GM06990 (cell line): ENCODE data around the gene CNN1.

Source experiments
- DNase-seq: peaks from one replicate; pipeline ENCODE4 v3.0.0-alpha.2; 2011; ENCODE audit not compliant: insufficient read length; ENCODE audit errors: extremely low read depth
- H3K27me3 ChIP-seq: replicated peaks from 2 replicates; pipeline ENCODE4 v1.6.0; 2011; ENCODE audit warnings: low read length; ENCODE audit not compliant: control insufficient read depth, insufficient read depth
- H3K36me3 ChIP-seq: 2 replicates; pipeline ENCODE4 v1.5.1; 2011; ENCODE audit warnings: low read length; ENCODE audit not compliant: control insufficient read depth, insufficient read depth
- H3K4me3 ChIP-seq: replicated peaks from 2 replicates; pipeline ENCODE4 v1.5.1; 2011; ENCODE audit warnings: low read depth, mild to moderate bottlenecking, control low read depth, low read length
- CTCF ChIP-seq: IDR thresholded peaks from 2 replicates; pipeline ENCODE4 v1.5.1; 2011; ENCODE audit warnings: low read length, control low read depth, mild to moderate bottlenecking, inconsistent platforms; ENCODE audit not compliant: insufficient read depth, poor library complexity, severe bottlenecking

The CNN1 gene

GRCh38 chr19:11586331-11586730 lies 47.7 kb downstream of the CNN1 start:
- Histone ChIP-seq H3K4me3 (no peak overlapping the region), H3K27me3 (no peaks in the 10 kb centered on the region), H3K36me3 (no peaks in the 10 kb centered on the region)
- DNase-seq: no peak
- TF ChIP-seq CTCF: no peak

GRCh38 chr19:11587302-11587974 lies 48.8 kb downstream of the CNN1 start:
- Histone ChIP-seq H3K36me3 (no peaks in the 10 kb centered on the region), H3K4me3 (no peak overlapping the region), H3K27me3 (no peaks in the 10 kb centered on the region)
- TF ChIP-seq CTCF: peak; percentile 89
- peak; percentile 57 for DNase-seq

- H3K27me3 ChIP-seq: no peaks in the 10 kb centered on the region
- H3K36me3 ChIP-seq: no peaks in the 10 kb centered on the region
- no peak for DNase-seq
- H3K4me3 ChIP-seq: no peak overlapping the region
- TF ChIP-seq CTCF: no peak
These were observed 49.5 kb downstream of the CNN1 start for GRCh38 chr19:11587975-11588631.

GRCh38 chr19:11594084-11594483 lies 55.4 kb downstream of the CNN1 start:
- no peak for DNase-seq

GRCh38 chr19:11596156-11596555 lies 57.5 kb downstream of the CNN1 start:
- no peak for DNase-seq
- no peak for TF ChIP-seq CTCF

More at GRCh38 chr19:11594084-11594483, 55.4 kb downstream of the CNN1 start:
- H3K4me3 ChIP-seq: no peak overlapping the region
- H3K36me3 ChIP-seq: no peaks in the 10 kb centered on the region
- no peaks in the 10 kb centered on the region for H3K27me3 ChIP-seq
- TF ChIP-seq CTCF: no peak

More at GRCh38 chr19:11596156-11596555, 57.5 kb downstream of the CNN1 start:
- H3K36me3 ChIP-seq: no peaks in the 10 kb centered on the region
- H3K27me3 ChIP-seq: no peaks in the 10 kb centered on the region
- no peak overlapping the region for H3K4me3 ChIP-seq
